ENCODE measurements around the gene CHRNA1. TPM values are rescaled to one million over a fixed set of nuclear protein-coding genes. Genes with fewer than 3 reads are reported as not detected.

Gene CHRNA1
- polyA plus RNA-seq (2013, experiment 1 of 2; ENCODE audit: insufficient read length), result 1.00 TPM
- 3.5 TPM for polyA plus RNA-seq (2013, experiment 2 of 2; ENCODE audit: insufficient read length)

DNA sequence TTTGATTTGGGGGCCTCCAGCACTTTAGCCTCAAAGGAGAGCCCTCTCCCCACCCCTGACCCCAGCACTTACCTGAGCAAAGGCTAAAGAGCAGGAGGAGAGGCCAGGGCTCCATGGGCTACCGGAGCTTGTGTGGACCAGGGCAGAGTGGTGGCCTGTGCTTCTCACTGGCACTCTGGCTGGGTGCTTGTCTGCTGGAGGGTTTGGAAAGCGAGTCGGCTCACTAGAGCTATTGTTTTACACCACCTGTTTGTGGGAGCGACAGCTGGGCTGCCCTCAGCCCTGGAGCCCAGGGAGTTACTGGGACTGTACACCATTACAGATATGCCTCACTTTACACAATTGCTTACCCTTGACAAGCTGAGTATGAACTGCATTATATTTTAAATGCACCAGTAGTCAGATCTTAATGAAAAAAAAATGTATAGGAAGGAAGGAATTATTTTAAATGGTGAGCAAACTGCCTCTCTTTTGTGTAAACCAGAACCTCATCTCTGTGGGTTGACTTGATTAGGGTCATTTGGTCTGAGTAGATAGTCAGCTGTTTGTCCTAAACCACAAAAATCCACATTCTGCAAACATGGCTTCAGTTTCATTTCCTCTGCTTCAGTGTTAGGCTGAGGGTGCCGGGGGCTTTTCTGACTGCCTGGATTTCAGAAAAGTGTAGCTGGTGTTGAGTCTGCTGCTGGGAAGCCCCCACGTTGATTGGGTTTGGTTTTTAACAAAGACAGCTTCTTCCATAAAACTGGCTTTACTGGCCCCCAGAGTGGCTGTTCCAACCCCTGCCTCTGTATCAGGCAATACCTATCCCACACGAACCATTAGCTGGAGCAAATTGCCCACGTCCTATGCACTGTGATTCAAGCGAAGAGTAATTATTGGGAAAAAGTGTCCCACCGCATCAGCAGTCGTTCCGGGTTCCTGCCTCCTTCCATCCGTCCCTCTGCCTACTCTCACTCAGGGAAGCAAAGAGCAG lies at the start of gene CHRNA1:
Gene CHRNA1, minus strand, starts transcription at position 193 of the 976 bp plus-strand sequence. Its CDS starts 78 bp downstream, at position 115.
- peak; percentile 60 for DNase-seq

DNA sequence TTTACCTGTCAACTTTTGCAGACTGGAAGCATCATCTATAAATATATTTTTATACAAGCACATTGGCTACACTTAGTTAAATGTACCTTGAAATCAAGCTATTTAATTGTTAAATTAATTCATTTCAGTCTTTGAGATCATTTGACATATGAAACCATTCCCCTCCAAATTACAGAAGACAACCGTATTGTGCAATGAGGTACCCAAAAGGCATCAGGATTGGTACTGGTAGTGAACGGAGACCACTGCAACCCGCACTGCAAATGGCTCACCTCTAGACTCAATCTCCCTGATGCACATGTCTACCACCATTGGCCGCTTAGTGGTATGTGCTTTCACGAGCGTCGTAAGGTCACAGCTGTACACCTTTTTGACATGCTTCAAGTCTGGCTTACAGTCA lies 47.8 kb upstream of the CHRNA1 start:
- DNase-seq, result no peak

DNA sequence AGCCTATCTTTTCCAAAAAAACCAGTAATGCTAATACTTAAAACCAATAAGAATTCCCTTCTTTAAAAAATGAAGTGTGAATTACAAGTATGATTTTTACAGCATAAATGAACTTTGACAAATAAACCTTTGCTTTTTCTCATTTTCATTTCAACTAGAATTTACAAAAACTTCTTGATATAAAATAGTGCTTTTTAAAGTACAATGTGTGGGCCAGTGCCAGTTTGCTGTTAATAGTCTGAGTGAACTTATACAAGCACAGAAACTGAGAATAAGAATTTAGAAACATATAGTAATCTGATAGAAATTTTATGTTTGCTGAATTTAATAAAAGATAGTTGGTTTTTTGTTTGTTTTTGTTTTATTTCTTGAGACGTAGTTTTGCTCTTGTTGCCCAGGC lies 43.7 kb upstream of the CHRNA1 start:
- no peak for DNase-seq

DNA sequence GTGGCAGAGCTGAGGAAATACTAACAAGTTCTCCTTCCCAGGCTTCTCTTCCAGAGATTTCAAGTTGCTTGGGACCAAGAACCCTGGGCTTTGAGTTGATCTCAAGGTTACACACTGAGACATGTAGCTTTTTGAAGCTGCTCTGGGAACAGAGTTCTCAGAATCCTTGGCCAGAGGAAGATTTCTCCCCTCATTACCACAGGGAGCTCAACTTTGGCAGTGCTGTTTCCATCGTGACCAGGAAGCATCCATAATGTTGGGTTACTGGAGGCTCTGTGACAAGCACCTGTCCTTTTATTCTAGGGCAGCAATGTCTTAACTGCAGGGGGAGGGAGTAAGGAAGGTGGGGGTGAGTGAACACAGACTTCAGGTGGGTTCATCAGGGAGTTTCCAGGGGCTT lies 41.5 kb upstream of the CHRNA1 start:
- DNase-seq, result no peak

DNA sequence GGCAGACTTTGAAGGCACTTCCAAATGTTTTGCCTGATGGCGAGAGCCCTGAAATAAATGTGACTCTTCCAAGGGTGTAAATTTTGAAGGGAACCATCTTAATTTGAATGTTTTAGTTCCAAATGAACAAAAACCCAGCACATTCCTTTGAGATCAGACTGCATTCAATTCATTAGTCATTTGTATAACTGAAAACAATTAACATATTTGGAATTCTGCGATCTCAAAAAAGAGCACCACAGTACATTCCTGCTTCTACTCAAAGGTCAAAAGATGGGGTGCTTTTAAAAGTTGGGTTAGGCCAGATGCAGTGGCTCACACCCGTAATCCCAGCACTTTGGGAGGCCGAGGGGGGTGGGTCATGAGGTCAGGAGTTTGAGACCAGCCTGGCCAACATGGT lies 38.2 kb upstream of the CHRNA1 start:
- DNase-seq, result peak; percentile 83

DNA sequence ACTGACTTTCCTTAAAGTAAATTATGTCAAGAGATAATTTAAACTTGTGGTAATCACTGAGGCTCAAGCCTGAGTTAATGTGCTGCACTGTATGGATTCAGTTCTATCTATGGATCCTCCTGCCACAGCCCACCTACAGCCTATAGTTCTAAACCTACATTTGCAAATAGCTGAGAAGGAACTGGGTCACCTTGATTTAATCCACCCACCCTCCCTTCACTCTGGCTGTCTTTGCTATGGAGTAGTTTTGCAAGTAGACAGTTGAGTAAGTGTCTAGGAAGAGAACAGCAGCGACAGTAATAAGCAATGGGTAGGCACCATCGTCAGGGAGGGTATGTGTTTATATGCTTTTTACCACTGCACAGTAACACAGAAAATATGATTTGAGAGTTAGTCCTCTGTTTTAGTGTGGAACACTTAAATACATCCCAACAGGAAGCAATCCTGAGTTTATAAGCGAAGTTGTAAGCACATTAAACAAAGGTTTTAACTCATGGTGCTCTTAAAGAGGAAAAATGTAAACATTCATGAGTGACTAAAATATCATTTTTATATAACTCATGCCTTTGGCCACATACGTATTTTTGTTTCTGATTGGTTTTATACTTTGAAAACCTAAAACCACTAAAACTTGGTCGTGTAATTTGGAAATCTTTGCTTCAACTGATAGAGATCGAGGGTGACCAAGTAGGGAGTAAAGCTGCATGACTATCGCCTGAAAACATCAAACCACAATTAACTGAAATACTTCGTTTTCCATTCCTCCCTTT lies 36.3 kb upstream of the CHRNA1 start:
- DNase-seq, result no peak

DNA sequence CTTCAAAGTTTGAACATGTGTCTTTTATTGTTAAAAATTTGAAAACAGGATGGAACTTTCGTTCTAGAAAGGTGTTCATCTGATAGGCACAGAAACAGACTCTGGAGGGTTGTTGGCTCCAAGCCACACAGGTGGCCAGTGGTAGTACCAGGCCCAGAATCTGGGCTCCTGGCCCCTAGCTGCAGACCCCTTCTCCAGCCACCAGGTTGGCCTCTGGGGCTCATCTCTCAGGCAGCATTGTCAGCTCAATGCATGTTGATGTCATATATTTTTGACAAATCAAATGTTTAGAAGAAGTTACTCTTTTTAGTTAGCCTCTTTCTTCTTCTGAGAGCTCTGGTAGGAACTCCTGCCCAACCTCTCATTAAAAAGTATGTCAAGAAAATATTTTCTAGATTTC lies 34.5 kb upstream of the CHRNA1 start:
- no peak for DNase-seq

DNA sequence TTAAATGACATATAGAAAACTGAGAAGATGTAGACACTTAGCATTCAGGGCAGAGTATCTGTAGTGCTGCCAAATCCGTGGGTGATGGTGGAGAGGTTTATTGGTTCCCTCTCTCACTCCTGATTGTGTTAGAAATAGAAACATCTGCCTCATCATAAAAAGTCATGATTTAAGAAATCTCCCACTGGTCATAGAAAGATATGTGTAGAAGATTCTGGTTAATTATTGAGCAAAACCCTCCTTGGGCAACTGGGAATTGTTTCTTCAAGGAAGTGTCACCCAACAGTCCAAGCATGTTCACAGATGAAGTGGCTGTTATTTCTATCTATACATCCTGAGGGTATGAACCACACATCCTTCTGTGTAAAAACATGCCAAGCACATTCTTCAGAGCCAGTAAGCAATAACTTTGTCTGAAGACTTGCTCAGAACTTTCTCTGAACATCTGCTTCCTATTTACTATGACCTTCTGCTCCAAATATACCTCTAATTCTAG lies 33.6 kb upstream of the CHRNA1 start:
- DNase-seq, result peak; percentile 95

DNA sequence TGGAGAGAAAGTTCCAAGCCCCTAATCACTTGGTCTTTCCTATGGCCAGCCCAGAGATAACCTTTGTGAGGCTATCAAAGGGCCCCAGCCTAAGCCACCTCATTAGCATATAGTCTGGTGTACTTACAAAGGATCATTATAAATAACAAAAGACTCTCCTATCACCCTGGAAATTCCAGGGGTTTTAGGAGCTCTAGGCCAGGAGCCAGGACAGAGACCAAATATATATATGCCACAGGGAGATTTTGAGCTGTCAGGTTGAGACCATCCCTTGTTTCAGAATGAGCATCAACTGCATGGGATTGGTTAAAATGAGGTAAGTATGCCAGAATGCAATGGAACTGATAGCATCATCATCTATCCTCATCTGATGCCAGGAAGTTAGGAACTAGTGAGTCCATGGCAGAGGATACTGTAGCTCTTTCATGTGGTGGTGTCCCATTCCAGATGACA lies 32.1 kb upstream of the CHRNA1 start:
- DNase-seq, result no peak

DNA sequence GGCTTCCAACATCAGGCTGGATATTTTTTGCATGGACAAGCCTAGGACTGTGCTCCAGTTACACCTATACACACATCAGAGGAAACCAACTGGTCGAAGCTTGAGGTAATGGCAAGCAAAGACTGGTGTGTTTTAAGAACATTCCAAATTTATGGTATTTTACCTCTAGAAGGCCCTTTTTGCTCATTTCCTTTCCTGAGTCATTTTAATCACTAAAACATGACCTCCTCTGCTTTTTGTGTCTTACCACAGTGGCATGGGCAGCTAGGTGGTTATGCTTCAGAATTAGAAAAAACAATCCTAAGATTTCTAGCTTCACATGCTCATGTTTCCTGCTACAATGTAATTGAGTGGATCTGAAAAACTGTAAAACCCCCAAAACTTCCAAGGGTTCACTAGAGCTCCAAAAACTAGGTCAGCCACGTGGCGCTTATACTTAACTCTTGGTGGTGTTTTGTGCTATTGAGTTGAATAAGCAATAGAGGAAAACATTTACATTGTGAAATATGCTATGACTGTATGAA lies 30.6 kb upstream of the CHRNA1 start:
- peak; percentile 54 for DNase-seq

DNA sequence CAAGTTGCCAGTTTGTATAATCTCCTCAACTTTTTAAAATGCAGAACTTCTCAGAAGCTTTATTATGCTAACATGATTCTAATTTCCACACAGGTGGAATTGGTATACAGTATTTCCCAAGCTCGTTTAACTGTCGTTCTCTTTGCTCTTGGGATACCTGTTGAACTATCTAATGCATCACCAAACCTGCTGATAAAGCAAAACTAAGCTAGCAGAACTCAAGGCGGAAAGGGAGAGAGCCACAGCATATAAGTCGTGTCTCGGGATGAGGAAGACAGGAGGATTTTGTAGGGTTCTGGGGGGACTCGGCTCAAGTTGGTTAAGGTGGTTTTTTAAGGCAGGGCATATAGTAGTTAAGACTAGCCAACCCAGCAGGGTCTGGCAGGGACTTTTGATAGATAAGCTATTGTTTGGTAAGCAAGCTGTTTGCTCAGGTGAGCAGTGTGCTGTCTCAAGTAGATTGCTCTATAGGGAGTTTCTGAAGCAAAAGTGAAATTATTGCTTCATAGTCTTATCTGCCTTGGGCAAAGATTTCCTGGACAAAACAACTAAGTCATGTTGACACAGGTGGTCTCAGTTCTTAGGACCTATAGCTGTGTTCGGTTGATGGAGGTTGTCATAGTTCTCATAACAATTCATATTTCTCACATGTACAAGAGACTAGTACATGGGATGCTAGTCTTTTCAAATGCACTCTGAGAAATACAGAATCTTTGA lies 28.2 kb upstream of the CHRNA1 start:
- DNase-seq, result no peak

DNA sequence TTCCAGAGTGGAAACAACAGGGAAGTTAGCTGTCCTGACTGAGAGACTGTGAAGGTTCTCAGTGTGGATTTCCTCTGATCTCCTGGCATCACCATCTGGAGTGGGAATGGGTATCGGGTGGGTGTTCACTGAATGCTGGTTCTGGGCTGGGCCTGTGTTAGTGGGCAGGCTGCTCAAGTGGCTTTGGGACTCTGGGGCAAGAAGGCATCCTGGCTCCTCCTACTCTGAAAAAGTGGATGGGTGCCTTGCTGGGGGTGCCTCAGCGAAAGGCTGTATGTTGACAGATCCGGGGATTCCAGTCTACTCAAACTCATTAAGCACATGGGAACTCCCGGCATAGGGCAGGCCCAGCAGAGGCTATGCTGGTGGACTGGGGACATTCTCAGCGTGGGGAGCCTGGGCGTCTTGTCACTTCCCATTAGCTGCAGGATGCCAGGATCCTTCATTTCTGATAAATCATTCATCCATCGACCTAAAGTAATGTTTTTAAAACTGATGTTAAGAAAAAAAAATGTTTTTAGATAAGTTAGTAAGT lies 27.5 kb upstream of the CHRNA1 start:
- no peak for DNase-seq

DNA sequence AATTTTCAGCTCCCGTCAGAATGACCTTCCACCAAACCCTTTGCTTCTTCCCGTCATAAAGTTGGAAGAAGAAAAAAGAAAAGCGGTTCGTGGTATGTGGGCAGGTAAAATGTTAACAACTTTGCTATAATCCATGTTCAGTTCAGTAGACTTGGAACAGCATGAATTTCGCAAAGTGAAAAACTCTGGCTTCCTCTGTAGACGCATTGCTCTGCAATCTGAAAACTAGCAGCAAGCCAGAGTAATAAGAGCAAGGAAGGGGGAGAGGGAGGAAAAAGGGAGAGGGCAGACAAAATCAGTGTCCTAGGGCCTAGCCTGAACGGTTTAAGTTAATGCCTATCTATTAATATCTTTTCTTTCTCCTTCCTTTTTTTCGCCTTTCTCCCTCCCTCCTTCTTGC lies 26.7 kb upstream of the CHRNA1 start:
- DNase-seq, result no peak

DNA sequence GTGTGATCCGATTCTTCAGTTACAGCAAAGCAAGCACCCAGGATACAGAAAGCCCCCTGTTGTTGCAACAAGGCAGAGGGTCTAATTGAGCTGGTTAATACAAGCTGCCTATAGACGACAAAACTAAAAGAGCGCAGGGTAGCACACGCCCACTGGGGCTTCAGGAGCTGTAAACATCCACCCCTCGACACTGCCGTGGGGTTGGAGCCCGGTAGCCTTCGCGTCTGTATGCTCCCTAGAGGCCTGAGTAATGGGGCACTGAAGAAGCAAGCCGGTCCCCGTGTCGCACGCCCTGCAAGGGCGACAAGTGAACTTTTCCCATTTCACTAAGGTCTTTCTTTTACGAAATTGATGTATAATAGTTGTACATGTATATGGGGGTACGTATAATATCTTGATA lies 24.7 kb upstream of the CHRNA1 start:
- no peak for DNase-seq

DNA sequence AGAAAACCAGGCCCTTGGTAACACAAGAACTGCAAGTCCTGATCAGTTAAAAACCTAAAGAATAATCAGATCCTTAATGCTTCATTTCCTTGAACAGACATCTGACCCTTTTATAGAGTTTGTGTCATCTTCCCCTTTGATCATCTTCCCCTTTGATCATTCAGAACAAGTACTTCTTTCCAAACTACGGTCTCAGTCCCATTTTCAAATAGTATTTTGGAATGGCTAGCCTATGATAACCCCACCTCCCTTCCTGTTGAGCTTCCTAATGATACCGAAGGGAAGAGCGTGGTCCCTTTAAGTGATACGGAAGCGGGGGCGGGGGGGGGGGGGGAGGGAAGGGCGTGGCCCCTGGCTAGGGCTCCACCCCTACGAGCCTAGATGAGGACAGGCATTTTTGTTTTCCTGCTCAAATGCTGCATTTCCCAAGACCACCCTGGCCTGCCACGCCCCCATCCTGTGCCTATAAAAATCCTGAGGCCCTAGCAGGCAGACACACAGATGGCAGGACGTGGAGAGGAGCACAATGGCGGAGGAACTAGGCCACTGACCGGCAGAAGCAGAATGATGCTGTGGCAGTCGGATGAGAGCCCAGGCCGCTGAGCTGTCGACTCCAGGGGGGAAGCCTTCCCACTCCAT lies 24.1 kb upstream of the CHRNA1 start:
- DNase-seq, result peak; percentile 94

DNA sequence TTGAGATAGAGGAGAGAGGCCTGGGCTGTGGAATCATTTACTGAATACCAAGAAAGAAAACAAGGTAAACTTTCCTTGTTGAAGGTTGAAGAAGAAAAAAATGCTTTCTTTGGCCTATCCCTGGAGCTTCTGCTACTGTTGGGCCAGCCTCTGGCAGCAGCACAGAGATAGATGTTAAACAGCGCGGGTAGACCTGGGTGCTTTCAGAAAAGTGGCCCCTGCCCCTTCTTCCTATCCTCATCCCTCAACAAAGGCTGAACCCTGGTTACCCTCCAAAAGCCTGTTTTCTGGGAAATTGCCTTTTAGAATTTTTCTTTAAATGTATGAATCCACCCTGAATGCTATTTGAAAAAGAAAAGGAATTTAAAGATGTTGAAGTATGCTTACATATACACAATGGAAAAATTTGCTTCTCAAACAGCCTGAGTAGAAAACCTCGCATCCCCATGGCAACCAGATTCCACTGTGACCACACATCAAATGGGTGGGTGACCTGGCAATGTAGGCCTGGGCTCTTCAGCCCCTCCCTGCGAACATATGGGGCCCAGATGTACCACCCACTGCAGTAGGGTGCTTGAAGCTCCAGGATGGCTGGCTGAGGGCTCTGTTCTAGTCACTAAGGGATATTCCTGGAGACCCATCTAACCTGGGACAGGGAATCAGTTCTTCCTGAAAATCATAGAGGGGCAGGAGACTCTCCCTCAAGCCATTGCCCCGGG lies 23.4 kb upstream of the CHRNA1 start:
- peak; percentile 100 for DNase-seq

DNA sequence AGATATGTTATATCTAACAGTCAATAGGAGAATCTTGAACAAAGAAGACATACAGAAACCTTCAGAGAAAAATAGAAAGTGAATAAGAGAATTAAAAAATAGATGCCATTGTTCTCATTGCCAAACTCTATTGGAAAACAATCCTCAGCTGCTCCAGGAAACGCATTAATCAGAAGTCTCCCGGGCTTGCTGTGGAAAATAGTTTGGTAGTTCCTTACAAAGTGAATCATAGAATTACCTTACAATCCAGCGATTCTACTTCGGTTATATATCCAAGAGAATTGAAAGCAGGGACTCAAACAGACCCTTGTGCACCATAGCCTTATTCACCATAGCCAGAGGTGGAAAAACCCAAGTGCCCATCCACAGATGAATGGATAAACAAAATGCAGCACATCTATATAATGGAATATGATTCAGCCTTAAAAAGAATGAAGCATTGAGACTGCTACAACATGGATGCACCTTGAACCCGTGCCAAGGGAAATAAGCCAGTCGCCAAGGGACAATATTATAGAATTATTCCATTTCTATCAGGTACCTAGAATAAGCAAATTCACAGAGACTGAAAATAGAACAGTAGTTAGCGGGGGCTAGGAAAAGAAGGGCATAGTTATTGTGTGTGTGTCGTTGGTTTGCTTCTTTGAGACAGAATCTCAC lies 21.9 kb upstream of the CHRNA1 start:
- DNase-seq, result peak; percentile 63

DNA sequence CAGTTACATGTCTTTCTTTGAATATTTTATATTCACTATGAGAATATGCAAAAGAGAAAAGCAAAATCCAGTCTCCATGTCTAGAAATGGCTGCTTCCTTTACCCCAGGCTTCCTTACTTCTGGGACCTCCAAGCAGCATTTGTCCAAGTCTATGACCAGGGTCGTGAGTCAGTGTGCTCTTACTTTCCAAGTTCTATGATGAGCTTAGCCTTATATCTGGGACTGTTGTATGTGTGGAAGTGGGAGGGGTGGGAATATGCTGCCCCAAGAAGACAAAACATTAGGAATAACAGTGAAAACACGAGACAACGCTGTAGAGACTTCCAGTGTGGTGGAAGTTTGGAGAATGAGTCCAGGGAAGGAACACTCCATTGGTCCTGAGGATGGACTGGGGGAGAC lies 21.2 kb upstream of the CHRNA1 start:
- DNase-seq, result no peak

DNA sequence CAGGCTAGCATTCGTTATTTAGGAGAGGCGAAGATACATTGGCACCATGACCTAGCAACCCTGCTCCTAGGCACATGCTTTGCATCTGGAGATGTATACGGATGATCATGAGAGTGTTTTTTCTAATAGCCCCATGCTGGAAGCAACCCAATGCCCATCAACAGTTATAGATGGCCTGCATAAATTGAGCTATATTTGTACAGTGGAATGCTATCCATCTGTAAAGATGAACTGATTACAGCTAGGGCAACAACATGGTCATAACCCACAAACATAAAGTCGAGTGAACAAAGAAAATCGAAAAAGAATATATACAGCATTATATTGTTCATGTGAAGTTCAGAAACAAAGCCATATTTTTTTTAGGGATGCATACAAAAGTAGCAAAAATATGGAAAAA lies 20.6 kb upstream of the CHRNA1 start:
- no peak for DNase-seq

DNA sequence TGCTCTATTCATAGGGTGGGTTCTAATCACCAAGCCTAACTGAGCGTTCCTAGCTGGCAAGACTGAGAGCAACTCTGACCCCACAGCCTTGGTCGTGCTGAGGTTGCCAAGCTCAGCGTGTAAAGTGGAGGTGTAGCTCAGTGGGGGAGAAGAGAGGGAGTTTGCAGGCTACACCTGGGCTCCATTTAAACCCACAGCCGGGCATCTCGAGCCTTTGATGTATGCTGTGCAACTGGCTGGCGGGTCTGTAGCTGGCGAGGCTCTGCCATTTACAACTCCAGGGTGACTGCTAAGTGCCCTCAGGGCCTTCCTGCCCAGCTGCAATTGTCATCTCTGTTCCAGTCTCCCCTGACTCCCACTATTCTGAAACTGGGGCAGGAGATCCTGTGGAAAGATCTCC lies 20.0 kb upstream of the CHRNA1 start:
- no peak for DNase-seq

All from fibroblast of skin of scalp (primary cell).